Stimulated activated CD4-positive, alpha-beta T cell treated with anti-CD3 and anti-CD28 coated beads, Interleukin-15, amount 100 ng/mL, for 48 hours (primary cell): Measurements from ENCODE around the gene TEP1.
"Not testable (repeated sequence)": the region's sequence is repeated elsewhere in the genome, so short reads cannot be mapped to it uniquely, and the experiment has no call there.

Experiments used
- DNase-seq, 2 donors: peaks; one replicate each; pipeline ENCODE4 v3.0.0-alpha.2; 2020; ENCODE audit warnings: low read depth in 2 of 2

The TEP1 gene

DNA sequence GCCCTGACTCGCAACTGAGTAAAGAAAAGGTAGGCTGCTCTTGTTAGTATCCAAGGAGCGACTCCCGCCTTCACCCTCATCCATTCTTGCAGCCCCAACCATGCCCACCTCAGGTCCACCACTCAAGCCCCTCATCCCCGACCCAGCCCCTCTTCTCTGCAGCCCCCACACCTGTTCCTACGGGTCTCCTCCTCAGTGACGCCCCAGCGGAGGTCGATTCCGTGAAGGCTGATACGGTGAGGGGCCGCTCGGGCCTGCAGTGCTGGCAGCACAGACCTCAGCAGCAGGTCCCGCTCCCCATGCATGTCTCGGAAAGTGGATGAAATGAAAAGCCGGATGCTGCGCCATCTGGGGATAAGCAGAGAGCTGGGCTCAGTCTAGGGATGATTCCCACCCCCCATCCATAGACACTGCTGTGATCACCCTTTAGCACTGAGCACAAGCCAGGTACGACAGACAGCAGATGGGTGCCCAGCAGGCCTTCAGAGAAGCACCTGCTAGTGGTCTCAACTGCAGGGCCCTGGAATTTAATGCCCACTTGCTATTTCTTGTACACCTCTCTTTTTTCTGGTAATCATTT lies 26.9 kb downstream of the TEP1 start:
- no peak for DNase-seq

DNA sequence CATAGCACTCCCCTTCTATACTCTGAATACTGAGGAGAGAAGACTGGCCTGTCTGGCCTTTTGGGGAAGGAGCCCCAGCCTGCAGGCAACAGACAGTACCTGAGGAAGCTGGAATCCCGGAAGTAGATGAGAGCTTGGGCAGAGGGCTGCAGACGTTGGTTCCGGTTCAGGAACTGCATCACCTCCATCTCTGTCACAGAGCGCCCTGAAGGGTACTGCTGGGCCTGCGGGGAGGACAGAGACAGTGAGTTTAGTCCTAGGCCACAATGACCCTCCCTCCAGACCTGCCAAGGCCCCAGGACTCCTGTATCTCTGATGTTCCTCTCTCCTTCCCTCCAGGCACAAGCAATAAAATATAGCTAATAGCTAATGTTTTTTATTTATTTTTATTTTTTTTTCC lies 28.4 kb downstream of the TEP1 start:
- no peak for DNase-seq

DNA sequence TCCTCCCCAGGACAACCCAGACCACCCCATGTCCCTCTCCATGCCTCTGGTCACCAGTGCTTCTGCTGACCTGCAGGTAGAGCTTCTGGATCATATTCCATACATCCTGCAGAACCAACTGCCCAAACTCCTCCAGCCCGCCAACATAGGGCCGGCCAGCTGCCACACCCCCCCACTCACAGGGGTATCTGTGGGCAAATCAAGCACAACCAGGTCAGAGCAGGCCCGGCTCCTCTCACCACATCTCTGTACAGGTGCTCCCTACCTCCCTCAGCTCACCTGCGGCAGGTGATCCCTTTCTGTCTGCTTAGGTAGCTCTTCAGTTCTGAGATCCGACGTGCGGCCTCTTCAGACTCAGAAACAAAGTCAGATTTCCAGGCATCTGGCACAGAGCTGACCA lies 29.0 kb downstream of the TEP1 start:
- DNase-seq, result no peak

DNA sequence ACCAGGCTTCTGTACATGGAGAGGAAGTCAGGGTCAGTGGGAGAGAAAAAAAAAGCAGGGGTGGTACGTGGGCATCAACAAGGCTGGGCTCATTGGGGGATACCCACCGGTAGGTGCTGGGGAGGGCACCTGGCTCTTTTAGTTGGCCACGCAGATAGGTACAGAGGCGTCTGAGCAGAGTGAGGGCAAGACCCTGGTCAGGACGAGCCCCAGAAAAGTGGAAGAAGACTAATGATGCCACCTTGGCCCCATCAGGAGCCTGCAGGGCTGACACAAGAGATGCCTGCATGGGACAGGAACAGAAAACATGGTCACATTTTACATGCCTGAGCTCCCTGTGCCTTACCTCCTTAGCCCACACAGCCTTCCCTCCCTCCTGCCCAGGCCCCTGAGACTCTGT lies 29.7 kb downstream of the TEP1 start:
- DNase-seq, result no peak

DNA sequence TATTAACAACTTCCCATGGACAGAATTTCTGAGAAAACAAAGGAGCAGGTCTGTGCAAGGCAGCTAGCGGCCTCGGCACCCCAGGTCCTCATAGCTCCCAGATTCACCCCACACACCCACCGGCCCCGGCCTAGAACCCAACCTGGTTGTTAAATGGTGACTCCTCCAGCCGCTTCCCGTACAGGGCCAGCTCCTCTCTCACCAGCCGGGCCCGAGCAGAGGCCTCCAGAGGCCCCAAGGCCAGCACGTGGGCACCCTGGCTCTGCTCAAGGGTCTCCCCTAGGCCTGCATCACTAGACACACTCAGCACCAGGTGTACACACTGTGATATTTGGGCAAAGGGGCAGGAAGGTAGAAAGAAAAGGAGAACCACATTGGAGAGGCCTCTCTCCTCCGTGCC lies 30.3 kb downstream of the TEP1 start:
- no peak for DNase-seq

DNA sequence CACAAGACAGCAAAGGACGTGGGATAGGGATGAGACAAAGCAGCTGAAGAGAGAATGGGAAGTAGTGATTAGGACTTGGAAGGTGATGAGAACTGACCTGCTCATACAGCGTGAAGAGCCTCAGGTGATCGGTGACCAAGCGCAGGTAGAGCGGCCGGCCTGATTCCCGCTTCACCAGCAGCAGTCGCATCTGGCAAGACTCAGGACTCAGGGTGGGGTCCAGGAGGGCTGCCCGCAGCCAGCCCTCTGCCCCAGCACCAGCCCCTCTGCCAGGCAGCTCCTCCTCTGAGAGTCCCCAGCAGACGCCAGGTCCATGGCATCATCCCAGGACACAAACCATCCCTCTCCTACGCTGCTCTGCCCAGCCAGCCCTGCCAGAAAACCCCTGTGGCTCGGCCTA lies 30.8 kb downstream of the TEP1 start:
- no peak for DNase-seq

DNA sequence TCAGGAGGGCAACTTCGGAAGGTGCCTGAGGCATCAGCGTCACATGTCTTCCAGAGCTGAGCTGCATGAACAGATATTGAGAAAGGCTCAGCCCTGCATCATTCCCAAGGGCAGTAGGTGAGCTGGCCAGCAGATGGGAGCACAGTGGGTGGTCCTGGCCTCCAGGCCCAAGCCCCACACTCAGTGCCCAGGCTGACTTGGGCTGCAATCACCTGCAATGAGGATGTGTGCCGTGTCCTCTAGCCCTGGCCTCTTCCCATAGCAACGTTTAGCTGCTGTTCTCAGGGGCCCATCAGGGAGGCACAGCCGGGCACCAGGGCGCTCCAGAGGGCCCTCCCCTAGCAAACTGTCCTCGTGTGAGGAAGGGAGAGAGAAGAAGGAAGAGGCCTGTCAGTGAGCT lies 32.0 kb downstream of the TEP1 start:
- no peak for DNase-seq

DNA sequence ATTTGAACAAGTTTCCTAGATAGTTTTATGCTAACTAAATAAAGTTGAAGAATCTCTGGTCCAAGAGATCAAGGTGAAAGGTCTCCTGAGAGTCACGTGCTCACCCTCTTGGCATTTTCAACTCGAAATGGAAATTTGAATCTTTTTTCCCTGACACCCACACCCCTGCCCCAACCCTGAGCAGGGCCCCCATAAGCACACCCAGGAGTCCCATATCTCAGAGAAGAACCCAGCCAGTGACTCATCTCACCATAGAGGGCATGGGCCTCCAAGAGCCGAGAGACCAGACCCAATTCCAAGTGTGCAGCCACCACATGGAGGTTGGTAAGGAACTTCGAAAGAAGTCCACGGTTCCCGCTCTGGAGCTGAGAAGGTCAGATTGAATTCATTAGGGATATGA lies 32.6 kb downstream of the TEP1 start:
- DNase-seq, result no peak

DNA sequence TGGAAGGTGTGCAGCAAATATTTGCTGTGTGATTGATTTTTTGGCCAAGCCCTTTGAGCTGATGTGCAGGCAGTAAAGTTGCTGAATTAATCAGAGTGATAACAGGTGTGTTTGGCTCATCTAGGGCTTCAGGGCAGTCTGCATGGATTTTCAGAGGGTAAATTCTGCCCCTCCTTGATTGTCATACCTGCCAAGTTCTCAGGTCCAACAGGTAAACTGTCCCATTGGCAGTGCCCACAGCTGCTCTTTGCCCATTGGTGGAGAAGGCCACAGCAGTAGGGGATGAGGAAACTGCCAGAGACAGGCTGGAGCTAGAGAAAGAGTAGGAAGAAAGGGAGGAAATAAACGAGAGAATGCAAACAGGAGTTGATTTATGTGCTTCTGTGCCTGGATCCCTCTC lies 33.6 kb downstream of the TEP1 start:
- no peak for DNase-seq

DNA sequence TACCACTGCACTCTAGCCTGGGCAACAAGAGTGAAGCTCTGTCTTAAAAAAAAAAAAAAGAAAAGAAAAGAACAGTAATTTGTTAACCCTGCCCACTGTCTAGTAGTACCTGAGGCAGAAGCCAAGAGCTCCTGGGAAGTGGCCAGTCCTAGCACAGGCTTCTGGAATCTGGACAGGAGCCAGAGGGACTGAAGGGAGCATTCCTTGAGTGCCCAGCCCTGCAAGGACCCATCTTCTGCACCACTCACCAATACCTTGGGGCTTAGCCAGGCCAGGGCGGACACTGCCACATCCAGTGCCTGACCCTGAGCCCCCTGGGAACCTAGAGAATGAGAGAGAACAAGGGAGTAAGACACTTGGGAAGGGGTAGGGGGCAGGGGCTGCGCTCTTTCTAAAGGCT lies 36.1 kb downstream of the TEP1 start:
- no peak for DNase-seq

DNA sequence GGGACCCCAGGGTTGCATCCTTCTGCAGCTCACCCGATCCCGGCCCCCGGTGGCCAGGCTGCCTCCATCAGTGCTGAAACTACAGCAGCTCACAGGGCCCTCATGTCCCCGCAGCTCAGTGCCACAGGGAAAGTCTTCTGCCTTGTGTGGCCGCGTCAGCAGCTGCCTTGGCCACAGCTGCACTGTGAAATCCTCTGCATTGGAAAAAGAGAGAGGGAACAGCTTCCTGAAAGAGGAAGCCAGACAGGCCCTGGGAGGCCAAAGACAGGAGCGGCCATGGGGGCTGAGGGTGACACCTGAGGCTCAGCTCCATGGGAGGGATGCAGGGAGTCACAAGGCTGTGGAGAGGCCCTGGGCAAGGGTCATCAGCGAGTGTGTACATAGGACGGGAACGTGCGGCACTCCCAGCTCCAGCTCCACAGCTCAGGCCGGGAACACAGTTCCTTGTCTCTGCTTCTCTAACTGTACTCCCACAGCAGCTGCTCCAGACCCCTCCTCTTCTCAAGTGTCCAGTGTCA lies 37.2 kb downstream of the TEP1 start:
- DNase-seq, result no peak

DNA sequence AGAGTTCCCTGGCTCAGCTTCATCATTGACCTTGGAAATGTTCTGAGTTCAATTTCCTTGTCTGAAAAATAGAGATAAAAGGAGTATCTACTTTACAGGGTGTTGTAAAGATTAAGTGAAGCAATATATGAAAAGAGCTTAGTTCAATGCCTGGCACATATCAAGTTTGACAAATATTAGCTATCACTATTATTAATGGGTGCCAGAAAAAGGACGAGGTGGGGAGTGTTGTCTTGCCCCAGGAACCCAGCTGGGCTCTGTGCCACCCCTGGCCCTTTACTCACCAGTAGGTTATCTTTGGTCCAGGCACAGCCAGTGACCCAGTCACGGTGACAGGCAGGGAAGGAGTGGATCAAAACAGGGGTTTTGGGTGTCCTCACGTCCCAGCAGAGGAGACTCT lies 37.8 kb downstream of the TEP1 start:
- no peak for DNase-seq

DNA sequence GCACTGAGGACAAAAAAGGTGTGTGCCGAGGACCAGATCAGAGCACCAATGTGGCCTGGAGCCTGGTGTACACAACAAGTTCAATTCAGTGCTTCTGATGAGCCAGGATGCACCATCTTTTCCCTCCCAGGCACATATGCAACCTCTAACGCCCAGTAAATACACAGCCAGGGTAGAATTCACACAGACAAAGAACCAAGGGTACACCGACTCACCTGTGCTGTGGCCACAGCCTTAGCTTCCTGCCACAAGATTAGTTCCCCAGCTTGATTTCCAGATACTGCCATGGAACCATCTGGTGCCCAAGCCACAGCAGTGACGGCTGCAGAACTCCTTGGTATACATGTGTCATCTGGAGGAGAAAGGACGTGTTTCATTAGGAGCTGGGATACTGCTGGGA lies 40.5 kb downstream of the TEP1 start:
- DNase-seq, result no peak

DNA sequence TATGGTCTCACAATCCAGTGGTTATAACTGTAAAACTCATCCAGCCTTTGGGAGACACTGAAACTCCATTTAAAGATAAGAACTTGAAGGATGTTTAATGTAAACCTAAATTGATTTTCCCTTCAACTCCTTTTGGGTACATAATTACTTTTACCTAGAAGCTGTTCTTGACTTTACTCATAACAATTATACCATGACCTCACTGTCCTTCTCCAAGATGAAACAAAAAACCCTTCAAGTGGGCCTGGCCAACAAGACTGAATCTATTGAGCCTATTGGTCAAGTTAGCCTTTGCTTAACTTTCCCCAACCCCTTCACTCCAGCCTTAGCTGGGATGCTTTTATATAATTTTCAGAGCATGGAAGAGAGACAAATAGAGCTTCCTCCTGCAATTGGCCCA lies 47.4 kb downstream of the TEP1 start:
- DNase-seq, result no peak

DNA sequence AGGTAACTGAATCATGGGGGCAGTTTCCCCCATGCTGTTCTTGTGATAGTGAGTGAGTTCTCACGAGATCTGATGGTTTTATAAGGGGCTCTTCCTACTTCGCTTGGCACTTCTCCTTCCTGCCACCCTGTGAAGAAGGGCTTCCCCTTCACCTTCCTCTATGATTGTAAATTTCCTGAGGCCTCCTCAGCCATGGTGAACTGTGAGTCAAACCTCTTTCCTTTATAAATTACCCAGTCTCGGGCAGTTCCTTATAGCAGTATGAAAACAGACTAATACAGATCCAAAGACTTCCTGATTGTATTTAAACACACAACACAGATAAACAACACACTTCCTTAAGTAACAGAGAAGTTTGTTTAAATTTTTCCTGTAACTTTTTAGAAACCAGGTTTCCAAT lies 54.8 kb downstream of the TEP1 start:
- DNase-seq, result not testable (repeated sequence)

DNA sequence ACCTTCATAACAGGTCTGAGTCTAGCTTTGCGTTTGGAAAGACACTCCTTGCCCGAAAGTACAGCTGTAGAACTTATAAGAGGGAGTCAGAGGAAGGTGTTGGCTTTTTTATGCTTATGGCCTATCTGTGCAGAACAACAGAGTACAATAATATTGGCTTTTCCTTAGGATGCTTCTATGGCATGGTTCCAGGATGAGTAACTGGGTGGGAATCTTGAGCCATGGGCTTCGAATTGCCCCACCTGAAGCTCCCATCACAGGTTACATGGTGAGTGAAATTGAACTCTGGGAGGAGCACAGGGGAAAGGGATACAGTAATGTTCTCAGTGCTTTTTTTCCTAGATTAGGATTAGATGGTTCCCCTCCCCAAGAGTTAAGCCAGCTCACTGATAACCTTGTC lies 56.9 kb downstream of the TEP1 start:
- no peak for DNase-seq

DNA sequence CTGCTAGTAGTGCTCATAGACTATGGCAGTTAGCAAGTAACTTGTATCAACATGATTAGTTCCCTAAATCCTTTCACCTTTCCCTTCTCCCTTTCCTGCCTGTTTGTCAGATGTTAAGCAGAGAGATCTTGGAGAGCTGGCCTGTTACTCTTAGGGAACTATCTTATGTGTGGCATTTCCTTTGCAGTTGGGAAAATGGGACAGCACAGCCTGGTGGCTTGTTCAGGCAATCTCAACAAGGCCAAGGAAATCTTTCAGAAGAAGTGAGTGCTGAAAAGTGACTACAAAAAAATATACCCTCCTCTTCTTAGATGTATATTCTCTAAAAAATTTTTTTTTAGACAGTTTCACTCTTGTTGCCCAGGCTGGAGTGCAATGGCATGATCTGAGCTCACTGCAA lies 62.4 kb downstream of the TEP1 start:
- DNase-seq, result no peak

DNA sequence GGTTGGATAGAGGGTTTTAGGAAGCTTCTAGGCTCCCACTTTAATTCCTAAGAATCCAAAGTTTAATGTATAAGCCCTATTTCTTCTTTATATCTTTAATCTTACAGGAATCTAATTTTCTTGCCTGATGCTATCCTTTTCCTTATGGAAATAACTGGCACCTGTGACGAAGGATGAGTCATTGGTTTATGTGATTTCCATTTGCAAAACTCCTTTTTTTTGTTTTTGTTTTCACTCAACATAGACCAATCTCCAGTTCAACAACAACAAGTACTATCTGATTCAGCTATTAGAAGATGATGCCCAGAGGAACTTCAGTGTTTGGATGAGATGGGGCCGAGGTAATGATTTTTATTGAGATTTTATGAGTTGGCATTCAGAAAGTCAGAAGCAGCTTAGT lies 63.0 kb downstream of the TEP1 start:
- DNase-seq, result no peak

DNA sequence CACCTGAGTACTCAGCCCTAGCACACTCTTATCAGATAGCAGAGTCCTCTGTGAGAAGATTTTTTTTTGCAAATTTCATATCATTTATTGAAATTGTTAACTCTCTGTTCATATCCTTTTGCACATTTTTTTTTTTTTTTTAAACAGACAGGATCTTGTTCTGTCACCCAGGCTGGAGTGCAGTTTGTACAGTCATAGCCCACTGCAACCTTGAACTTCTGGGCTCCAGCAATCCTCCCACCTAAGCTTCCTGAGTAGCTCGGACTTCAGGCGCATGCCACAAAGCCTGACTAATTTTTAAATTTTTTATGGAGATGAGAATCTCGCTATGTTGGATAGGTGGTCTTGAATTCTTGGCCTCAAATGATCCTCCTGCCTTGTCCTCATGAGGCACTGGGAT lies 65.6 kb downstream of the TEP1 start:
- DNase-seq, result no peak

DNA sequence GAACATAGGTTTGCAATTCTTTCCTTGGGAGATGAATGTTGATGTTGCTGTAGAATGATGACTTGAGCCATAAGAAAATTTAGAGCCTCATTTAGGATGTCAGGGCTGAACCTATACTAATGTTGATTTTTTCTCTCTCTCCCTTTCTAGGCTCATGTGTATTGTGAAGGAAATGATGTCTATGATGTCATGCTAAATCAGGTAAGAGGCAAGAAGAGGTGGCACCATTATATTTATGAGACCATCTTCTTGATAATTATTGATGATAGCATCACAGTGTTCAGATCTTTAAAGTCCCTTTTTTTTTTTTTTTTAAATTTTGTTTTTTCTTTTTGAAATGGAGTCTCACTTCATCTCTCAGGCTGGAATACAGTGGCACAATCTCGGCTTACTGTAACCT lies 66.6 kb downstream of the TEP1 start:
- no peak for DNase-seq

DNA sequence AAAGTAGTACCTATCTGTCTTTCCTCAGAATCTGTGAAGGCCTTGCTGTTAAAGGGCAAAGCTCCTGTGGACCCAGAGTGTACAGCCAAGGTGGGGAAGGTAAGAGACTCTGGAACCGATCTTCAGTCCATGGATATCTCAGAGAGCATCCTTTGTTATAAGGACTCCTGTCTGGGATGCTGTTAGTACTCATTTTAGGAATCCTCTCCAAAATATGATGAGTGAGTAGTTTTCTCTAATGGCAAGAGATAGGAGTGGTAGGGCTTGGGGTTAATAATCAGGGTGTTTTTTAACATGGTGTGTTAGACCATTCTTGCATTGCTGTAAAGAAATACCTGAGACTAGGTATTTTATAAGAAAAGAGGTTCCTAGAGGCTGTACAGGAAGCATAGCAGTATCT lies 67.9 kb downstream of the TEP1 start:
- DNase-seq, result no peak

DNA sequence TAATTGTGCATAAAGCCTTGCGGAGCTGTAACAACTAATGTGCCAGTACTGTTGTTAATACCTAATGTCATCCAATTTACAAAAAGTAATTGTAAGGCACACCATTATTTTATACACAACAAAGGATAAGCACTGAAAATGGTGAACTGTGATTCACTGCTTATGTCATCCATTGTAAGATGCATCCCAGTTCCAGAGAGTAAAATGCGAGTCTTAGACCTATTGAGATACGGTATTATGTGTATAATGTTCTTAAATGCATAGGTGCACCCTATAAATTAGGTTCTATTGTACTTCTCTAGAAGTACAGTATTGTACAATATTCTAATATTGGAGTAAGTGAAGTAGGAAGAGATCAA lies 69.5 kb downstream of the TEP1 start:
- no peak for DNase-seq

DNA sequence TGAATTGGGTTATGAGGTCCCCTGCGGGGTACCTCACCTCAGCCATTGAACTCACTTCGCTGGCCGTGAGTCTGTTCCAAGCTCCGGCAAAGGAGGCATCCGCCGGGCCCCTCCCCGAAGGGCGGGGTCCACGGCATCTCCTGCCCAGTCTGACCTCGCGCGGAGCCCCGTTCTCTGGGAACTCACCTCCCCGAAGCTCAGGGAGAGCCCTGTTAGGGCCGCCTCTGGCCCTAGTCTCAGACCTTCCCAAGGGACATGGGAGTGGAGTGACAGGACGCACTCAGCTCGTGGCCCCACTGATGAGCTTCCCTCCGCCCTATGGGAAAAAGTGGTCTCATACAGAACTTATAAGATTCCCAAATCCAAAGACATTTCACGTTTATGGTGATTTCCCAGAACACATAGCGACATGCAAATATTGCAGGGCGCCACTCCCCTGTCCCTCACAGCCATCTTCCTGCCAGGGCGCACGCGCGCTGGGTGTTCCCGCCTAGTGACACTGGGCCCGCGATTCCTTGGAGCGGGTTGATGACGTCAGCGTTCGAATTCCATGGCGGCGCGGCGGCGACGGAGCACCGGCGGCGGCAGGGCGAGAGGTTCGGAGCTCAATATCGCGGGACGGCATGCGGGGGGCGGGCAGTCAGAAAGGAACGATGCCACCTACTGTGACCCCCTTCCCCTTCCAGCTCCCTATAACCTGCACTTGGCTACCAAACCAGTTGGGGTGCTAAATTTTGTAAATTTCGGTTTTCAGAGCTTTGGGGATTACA lies 70.0 kb downstream of the TEP1 start, which contains the start of gene PARP2:
Gene PARP2, plus strand, starts transcription at position 544 of the 770 bp plus-strand sequence. Its CDS starts 7 bp downstream, at position 551.
- DNase-seq, result peak; percentile 95 to 97

DNA sequence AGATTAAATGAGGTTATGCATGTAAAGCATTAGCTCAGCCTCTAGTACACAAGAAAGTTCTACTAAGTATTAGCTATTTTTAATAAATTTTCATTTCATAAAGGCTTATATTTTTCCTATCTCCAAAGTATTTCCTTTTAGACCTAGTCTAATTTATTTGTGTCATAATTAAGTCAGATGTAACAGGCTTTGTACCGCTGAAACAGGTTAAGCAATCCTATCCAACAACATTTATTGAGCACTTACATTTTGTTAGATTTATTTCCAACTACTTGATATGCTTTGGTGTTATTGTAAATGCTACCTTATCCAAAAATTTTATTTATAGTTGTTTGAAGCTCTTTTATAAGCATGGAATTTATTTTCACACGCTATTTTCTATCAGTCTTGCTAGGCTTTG lies 71.7 kb downstream of the TEP1 start:
- no peak for DNase-seq
